GM12891 (cell line): Measurements from ENCODE around the gene PHRF1.
A peak's percentile ranks its signal among the peaks of the same experiment; 100 is the strongest.

Source experiments
- DNase-seq: peaks from one replicate; pipeline ENCODE4 v3.0.0; 2011; ENCODE audit warnings: low spot score; ENCODE audit not compliant: insufficient read length
- FAIRE-seq: peaks from 2 replicates; lab custom pipeline; 2011; peaks lifted over from hg19 to GRCh38; lab: Jason Lieb, UNC
- PAX5 ChIP-seq: IDR thresholded peaks from 2 replicates; pipeline ENCODE4 v1.6.1; 2011; ENCODE audit warnings: low read length, moderate library complexity, mild to moderate bottlenecking; ENCODE audit not compliant: insufficient read depth, severe bottlenecking
- POLR2A ChIP-seq: IDR thresholded peaks from 2 replicates; pipeline ENCODE4 v1.6.1; 2011; ENCODE audit warnings: low read depth, low read length, control low read depth
- POLR2AphosphoS5 ChIP-seq: IDR thresholded peaks from 2 replicates; pipeline ENCODE4 v1.6.1; 2011; ENCODE audit warnings: low read depth, low read length, control low read depth
- POU2F2 ChIP-seq: IDR thresholded peaks from 2 replicates; pipeline ENCODE4 v1.6.1; 2011; ENCODE audit warnings: low read depth, mild to moderate bottlenecking, control low read depth, low read length, moderate library complexity
- SPI1 ChIP-seq: IDR thresholded peaks from 2 replicates; pipeline ENCODE4 v1.6.1; 2011; ENCODE audit warnings: low read depth, low read length, control low read depth
- TAF1 ChIP-seq: IDR thresholded peaks from 2 replicates; pipeline ENCODE4 v1.6.1; 2011; ENCODE audit warnings: low read depth, low read length, control low read depth

The PHRF1 gene

GRCh38 chr11:597166-597725, 21.0 kb downstream of the PHRF1 start:
- DNase-seq: no peak
- FAIRE-seq: no peak
- no peak for TF ChIP-seq POLR2AphosphoS5
- no peak for TF ChIP-seq TAF1
- no peak for TF ChIP-seq SPI1
- no peak for TF ChIP-seq POU2F2
- TF ChIP-seq POLR2A: no peak
- TF ChIP-seq PAX5: no peak

- FAIRE-seq (no peak), DNase-seq (no peak)
- TF ChIP-seq TAF1: no peak
- TF ChIP-seq SPI1: no peak
- TF ChIP-seq POU2F2: no peak
- TF ChIP-seq PAX5: no peak
- TF ChIP-seq POLR2A: no peak
- TF ChIP-seq POLR2AphosphoS5: no peak
Observed at GRCh38 chr11:598005-598680, 21.9 kb downstream of the PHRF1 start.

DNA sequence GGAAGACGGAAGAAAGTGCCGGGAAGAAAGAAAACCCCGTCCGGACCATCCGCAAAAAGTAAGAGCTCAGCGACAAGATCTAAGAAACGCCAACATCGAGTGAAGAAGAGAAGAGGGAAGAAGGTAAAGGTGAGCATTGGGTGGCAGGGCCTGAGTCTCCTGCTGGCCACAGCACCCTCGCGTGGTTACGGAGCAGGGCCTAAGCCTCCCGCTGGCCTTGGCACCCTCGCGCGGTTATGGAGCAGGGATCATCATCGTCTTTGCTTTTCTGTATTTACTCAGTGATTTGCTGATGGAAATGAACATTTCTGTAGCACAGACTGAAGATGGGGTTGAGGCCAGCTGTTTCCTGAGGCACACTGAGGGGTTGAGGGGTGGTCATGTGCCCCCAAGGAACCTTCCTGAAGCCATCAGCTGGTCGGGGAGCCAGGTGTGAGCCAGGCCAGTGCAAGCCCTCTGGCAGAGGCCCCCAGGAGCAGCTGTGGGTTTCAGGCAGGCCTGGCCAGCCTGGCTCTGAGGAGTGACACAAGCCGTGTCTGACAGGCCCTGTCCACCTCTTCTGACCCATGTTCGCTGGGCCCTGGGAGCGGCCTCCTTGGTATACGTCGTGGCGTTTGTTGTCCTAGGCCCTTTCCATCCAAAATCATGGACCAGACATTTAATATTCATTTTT, 25.4 kb downstream of the PHRF1 start:
- TF ChIP-seq SPI1 (no peak), POLR2AphosphoS5 (peak; percentile 20; the same call in 1 of the 2 replicates)

DNA sequence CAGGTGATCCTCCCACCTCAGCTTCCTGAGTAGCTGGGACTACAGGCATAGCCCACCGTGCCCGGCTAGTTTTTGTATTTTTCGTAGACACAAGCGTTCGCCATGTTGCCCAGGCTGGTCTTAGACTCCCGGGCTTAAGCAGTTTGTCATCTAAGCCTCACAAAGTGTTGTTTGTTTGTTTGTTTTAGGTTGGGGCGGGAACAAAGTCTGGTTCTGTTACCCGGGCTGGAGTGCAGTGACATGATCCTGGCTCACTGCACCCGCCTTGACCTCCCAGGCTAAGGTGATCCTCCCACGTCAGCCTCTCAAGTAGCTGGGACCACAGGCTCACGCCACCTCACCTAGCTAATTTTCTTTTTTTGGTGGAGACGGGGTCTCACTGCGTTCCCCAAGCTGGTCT, 26.9 kb downstream of the PHRF1 start:
- FAIRE-seq: no peak
- no peak for DNase-seq
- TF ChIP-seq TAF1 (no peak), POLR2AphosphoS5 (no peak), PAX5 (no peak), SPI1 (no peak), POU2F2 (no peak), POLR2A (no peak)

More for the DNA sequence above, 25.4 kb downstream of the PHRF1 start:
- no peak for FAIRE-seq
- no peak for DNase-seq

- no peak for TF ChIP-seq SPI1
- TF ChIP-seq POLR2AphosphoS5: no peak
- TF ChIP-seq PAX5: no peak
- DNase-seq (no peak), FAIRE-seq (no peak)
Observed at GRCh38 chr11:605286-606129, 29.2 kb downstream of the PHRF1 start.

- no peak for TF ChIP-seq POLR2A
- no peak for TF ChIP-seq SPI1
- TF ChIP-seq PAX5: no peak
- no peak for TF ChIP-seq POU2F2
- TF ChIP-seq POLR2AphosphoS5: no peak
- TF ChIP-seq TAF1: no peak
- FAIRE-seq: no peak
- no peak for DNase-seq
Observed at GRCh38 chr11:606245-606644, 30.0 kb downstream of the PHRF1 start.

GRCh38 chr11:607020-607780, 30.9 kb downstream of the PHRF1 start:
- TF ChIP-seq POU2F2 (no peak), PAX5 (no peak), SPI1 (no peak)
- FAIRE-seq: no peak
- no peak for DNase-seq

DNA sequence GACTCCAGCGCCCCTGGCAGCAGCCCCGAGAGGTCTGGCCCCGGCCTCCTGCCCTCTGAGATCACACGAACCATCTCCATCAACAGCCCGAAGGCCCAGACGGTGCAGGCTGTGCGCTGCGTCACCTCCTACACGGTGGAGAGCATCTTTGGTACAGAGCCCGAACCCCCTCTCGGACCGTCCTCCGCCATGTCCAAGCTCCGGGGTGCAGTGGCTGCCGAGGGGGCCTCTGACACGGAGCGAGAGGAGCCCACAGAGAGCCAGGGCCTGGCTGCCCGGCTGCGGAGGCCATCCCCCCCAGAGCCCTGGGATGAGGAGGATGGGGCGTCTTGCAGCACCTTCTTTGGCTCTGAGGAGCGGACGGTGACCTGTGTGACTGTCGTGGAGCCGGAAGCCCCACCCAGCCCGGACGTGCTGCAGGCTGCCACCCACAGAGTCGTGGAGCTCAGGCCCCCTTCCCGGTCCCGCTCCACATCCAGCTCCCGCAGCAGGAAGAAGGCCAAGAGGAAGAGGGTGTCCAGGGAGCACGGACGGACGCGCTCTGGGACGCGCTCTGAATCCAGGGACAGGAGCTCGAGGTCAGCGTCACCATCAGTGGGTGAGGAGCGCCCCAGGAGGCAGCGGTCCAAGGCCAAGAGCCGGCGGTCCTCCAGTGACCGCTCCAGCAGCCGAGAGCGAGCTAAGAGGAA, 31.8 kb downstream of the PHRF1 start:
- no peak for FAIRE-seq
- TF ChIP-seq POLR2AphosphoS5 (no peak), PAX5 (no peak)
- DNase-seq: no peak

- DNase-seq: no peak
- TF ChIP-seq SPI1 (no peak), PAX5 (no peak), POLR2A (no peak), POU2F2 (no peak), POLR2AphosphoS5 (no peak), TAF1 (no peak)
- FAIRE-seq: no peak
Observed at GRCh38 chr11:608791-609251, 32.6 kb downstream of the PHRF1 start.
